Spleen (tissue), 11 donors: Measurements from ENCODE around the gene C17orf78. TPM values are rescaled to one million over a fixed set of nuclear protein-coding genes. Genes with fewer than 3 reads are reported as not detected.
"Not testable (repeated sequence)": the region's sequence is repeated elsewhere in the genome, so short reads cannot be mapped to it uniquely, and the experiment has no call there.

Experiments used
- DNase-seq: peaks from one replicate; pipeline ENCODE4 v3.0.0-alpha.2; 2020
- H3K27ac ChIP-seq, 8 donors: fragments of 200-600 bp; sonication (generic) in 7 of 8; 1 replicate in 4 of 8; 2 replicates in 4 of 8; pipeline versions ENCODE4 v1.5.0 to v1.8.0; 2016 to 2021; ENCODE audit warnings: inconsistent platforms in 4 of 8, mild to moderate bottlenecking in 4 of 8, moderate library complexity in 1 of 8
- H3K27me3 ChIP-seq, 7 donors: fragments of 200-600 bp; sonication (generic) in 6 of 7; replicated peaks in 1 of 7; 1 replicate in 4 of 7; 2 replicates in 3 of 7; pipeline versions ENCODE4 v1.5.0 to v1.8.0; 2016 to 2021; ENCODE audit warnings: inconsistent platforms in 3 of 7, mild to moderate bottlenecking in 1 of 7
- H3K36me3 ChIP-seq, 6 donors: fragments of 200-600 bp; sonication (generic) in 5 of 6; 1 replicate in 4 of 6; 2 replicates in 2 of 6; pipeline versions ENCODE4 v1.5.0 to v1.8.0; 2016 to 2021; ENCODE audit warnings: inconsistent platforms in 2 of 6
- H3K4me1 ChIP-seq, 6 donors: fragments of 200-600 bp; sonication (generic) in 5 of 6; 1 replicate in 3 of 6; 2 replicates in 3 of 6; pipeline versions ENCODE4 v1.5.0 to v1.8.0; 2016 to 2021; ENCODE audit warnings: inconsistent platforms in 3 of 6
- H3K4me3 ChIP-seq, 8 donors: fragments of 200-600 bp; sonication (generic) in 7 of 8; 1 replicate in 4 of 8; 2 replicates in 4 of 8; pipeline versions ENCODE4 v1.5.0 to v1.8.0; 2016 to 2021; ENCODE audit warnings: inconsistent platforms in 4 of 8, mild to moderate bottlenecking in 4 of 8, moderate library complexity in 2 of 8
- H3K9me3 ChIP-seq, 8 donors: fragments of 200-600 bp; sonication (generic) in 7 of 8; 1 replicate in 4 of 8; 2 replicates in 4 of 8; pipeline versions ENCODE4 v1.5.0 to v1.8.0; 2016 to 2021; ENCODE audit warnings: inconsistent platforms in 4 of 8
- CTCF ChIP-seq, 11 experiments: fragments of 200-600 bp in 7 of 11; fragments of 450-650 bp in 4 of 11; sonication (generic) in 4 of 11; IDR thresholded peaks in 8 of 11; conservative IDR thresholded peaks in 3 of 11; 1 replicate in 7 of 11; 2 replicates in 4 of 11; pipeline versions ENCODE4 v1.4.0 to v1.8.0; 2016 to 2021; ENCODE audit warnings: antibody characterized with exemption in 11 of 11, inconsistent platforms in 4 of 11, mild to moderate bottlenecking in 1 of 11
- POLR2A ChIP-seq, 3 donors: fragments of 450-650 bp; IDR thresholded peaks; one replicate each; pipeline ENCODE4 v1.5.1; 2017; ENCODE audit warnings: antibody characterized with exemption in 3 of 3, mild to moderate bottlenecking in 1 of 3
- POLR2AphosphoS5 ChIP-seq, 3 donors: sonication (generic); formaldehyde crosslinking; IDR thresholded peaks; one replicate each; pipeline ENCODE4 v1.5.1; 2017; ENCODE audit warnings: antibody characterized with exemption in 3 of 3
- WGBS, 5 donors: extraction: QIAGEN DNeasy Blood & Tissue Kit in 3 of 5; methylation state at CpG; one replicate each; pipeline versions ENCODE4 v1.1.5 to v1.1.7; 2013 to 2018; 5-methylcytosine and 5-hydroxymethylcytosine counted together
- intact Hi-C: fragments of 100-400 bp; cut with DNase I; formaldehyde crosslinking; loops from one replicate; pipeline ENCODE4 v1.15.0; 2023; ENCODE audit warnings: low total_unique reads
- polyA plus RNA-seq, 3 donors: library from polyadenylated mRNA; stranded (reverse); fragments of 200-250 nt; gene quantifications; one replicate each; pipeline ENCODE4 v1.2.1, GENCODE V29; 2013
- total RNA-seq, 7 donors: library from RNA; depleted of rRNA in 3 of 7; stranded (reverse); fragments of >200 nt in 3 of 7; fragmentation: NEBNext Ultra II Directional in 4 of 7; extraction: Animal tissue kit (Norgen Biotek cat#: 25700) in 4 of 7; gene quantifications; one replicate each; pipeline versions ENCODE4 v1.1.0 to v1.2.1, GENCODE V29; 2016 to 2021
- donor health status: healthy with polysubstance abuse.
- donor health status: DM: no; HTN: no; CAD: no; lungs with moderate emphysema.
- donor health status: DM: no; HTN: no; CAD: no.
- donor health status: Bipolar disorder and iron deficiency.
- donor health status: healthy.
- donor health status: DM: no; HTN: no; CAD: no.
- donor health status: DM: yes; HTN: yes; CAD: no.

C17orf78 gene
- total and polyA plus RNA-seq, 10 donors, result not detected

- no peaks in the 10 kb centered on the region for H3K9me3 ChIP-seq
- no peak for TF ChIP-seq POLR2A (IDR thresholded peaks at IDR 0.05)
- no peak for TF ChIP-seq POLR2AphosphoS5 (IDR thresholded peaks at IDR 0.05)
- no peak for TF ChIP-seq CTCF (IDR thresholded peaks at IDR 0.05 in 8 of 11, conservative IDR thresholded peaks at IDR 0.05 in 3 of 11)
- peaks cover 0 to 6% (median 1%) of the 10 kb centered on the region in 6 donors for H3K36me3 ChIP-seq
- peak overlapping the region; percentile 43 to 94 (median 76) for H3K4me3 ChIP-seq
- peaks cover 8 to 45% (median 29%) of the 10 kb centered on the region in 6 donors for H3K4me1 ChIP-seq
- 0 to 1% (median 0%) methylated on average over 3 to 21 of the region's 21 CpGs for WGBS, 5 donors
- intact Hi-C loops, result no loop called here
- DNase-seq, result no peak
- peak overlapping the region; percentile 72 to 95 (median 90) for H3K27ac ChIP-seq
- H3K27me3 ChIP-seq, result no peaks in the 10 kb centered on the region
Observed at GRCh38 chr17:37405955-37406634, 30.3 kb downstream of the C17orf78 start.

GRCh38 chr17:37406635-37407461 lies 31.1 kb downstream of the C17orf78 start, which contains the start of the genes ACACA and TADA2A:
ACACA (minus strand) TSS chr17:37406836; CDS start chr17:37406299, 537 bp downstream.
TADA2A (plus strand) TSS chr17:37406886; CDS start chr17:37411366, 4,480 bp downstream.
- TF ChIP-seq POLR2A (IDR thresholded peaks at IDR 0.05), result peak in 1 of 3 donors; percentile 74
- TF ChIP-seq CTCF (IDR thresholded peaks at IDR 0.05 in 8 of 11, conservative IDR thresholded peaks at IDR 0.05 in 3 of 11), result peak in 6 of 11 experiments; percentile 16 to 38 (median 30)
- TF ChIP-seq POLR2AphosphoS5 (IDR thresholded peaks at IDR 0.05), result peak; percentile 80 to 87 (median 85)
- 0 to 4% (median 1%) methylated on average over 8 to 98 of the region's 98 CpGs for WGBS, 5 donors
- no peaks in the 10 kb centered on the region for H3K27me3 ChIP-seq
- H3K4me1 ChIP-seq, result peaks cover 8 to 45% (median 29%) of the 10 kb centered on the region in 6 donors
- intact Hi-C loops, result no loop called here
- peak within 1 kb of the TSS; percentile 49 to 94 (median 76) for H3K4me3 ChIP-seq
- H3K36me3 ChIP-seq, result peaks cover 0 to 14% (median 9%) of the 10 kb centered on the region in 6 donors
- peak within 1 kb of the TSS; percentile 72 to 95 (median 90) for H3K27ac ChIP-seq
- H3K9me3 ChIP-seq, result no peaks in the 10 kb centered on the region
- DNase-seq, result peak; percentile 95

GRCh38 chr17:37408145-37408479 lies 32.3 kb downstream of the C17orf78 start:
- Histone ChIP-seq H3K27ac (peak overlapping the region in 4 of 8 donors; percentile 90 to 95 (median 92)), H3K4me1 (peaks cover 8 to 51% (median 29%) of the 10 kb centered on the region in 6 donors), H3K36me3 (peaks cover 0 to 27% (median 20%) of the 10 kb centered on the region in 6 donors), H3K4me3 (peak overlapping the region in 5 of 8 donors; percentile 66 to 94 (median 88))
- DNase-seq, H3K27me3 ChIP-seq, H3K9me3 ChIP-seq, intact Hi-C loops: not testable (repeated sequence)
- 93 to 97% (median 95%) methylated on average over 13 of the region's 13 CpGs for WGBS, 5 donors

GRCh38 chr17:37410357-37410756 lies 34.6 kb downstream of the C17orf78 start:
- Histone ChIP-seq H3K27me3 (no peaks in the 10 kb centered on the region), H3K4me3 (no peak overlapping the region), H3K27ac (no peak overlapping the region), H3K36me3 (peaks cover 0 to 49% (median 38%) of the 10 kb centered on the region in 6 donors), H3K4me1 (peaks cover 7 to 48% (median 22%) of the 10 kb centered on the region in 6 donors), H3K9me3 (no peaks in the 10 kb centered on the region)
- intact Hi-C loops, result no loop called here
- WGBS, 5 donors, result 69 to 89% (median 79%) methylated on average over 3 of the region's 3 CpGs
- TF ChIP-seq POLR2AphosphoS5 (IDR thresholded peaks at IDR 0.05), result no peak
- no peak for DNase-seq
